Stimulated activated naive CD8-positive, alpha-beta T cell treated with anti-CD3 and anti-CD28 coated beads, Interleukin-15, Interleukin-2, amounts not matched to agents 100 ng/mL and 50 ng/mL, for 24 hours (primary cell): ENCODE measurements around the gene KMT5B.

Source experiments
- H3K27ac Mint-ChIP-seq: one replicate; pipeline ENCODE4 v1.8.0; 2021; ENCODE audit warnings: mild to moderate bottlenecking, mixed read lengths
- H3K27me3 Mint-ChIP-seq: one replicate; pipeline ENCODE4 v1.8.0; 2021; ENCODE audit warnings: mixed read lengths
- H3K36me3 Mint-ChIP-seq: one replicate; pipeline ENCODE4 v1.8.0; 2021; ENCODE audit warnings: low read depth, mixed read lengths
- H3K4me1 Mint-ChIP-seq: one replicate; pipeline ENCODE4 v1.8.0; 2021; ENCODE audit warnings: low read depth, mixed read lengths
- H3K4me3 Mint-ChIP-seq: one replicate; pipeline ENCODE4 v1.8.0; 2021; ENCODE audit warnings: mild to moderate bottlenecking, mixed read lengths
- H3K9me3 Mint-ChIP-seq: one replicate; pipeline ENCODE4 v1.8.0; 2021; ENCODE audit warnings: mixed read lengths

The KMT5B gene

GRCh38 chr11:68177877-68178276 lies 35.2 kb downstream of the KMT5B start:
- Mint-ChIP-seq H3K36me3 (peaks cover 25% of the 10 kb centered on the region), H3K27me3 (no peaks in the 10 kb centered on the region), H3K4me1 (no peaks in the 10 kb centered on the region), H3K4me3 (no peak overlapping the region), H3K9me3 (no peaks in the 10 kb centered on the region), H3K27ac (no peak overlapping the region)

GRCh38 chr11:68173926-68174325 lies 39.2 kb downstream of the KMT5B start:
- H3K4me3 Mint-ChIP-seq, result no peak overlapping the region
- no peaks in the 10 kb centered on the region for H3K4me1 Mint-ChIP-seq
- H3K36me3 Mint-ChIP-seq, result peaks cover 39% of the 10 kb centered on the region
- H3K27ac Mint-ChIP-seq, result peak overlapping the region; percentile 22
- H3K27me3 Mint-ChIP-seq, result no peaks in the 10 kb centered on the region
- no peaks in the 10 kb centered on the region for H3K9me3 Mint-ChIP-seq

GRCh38 chr11:68169442-68169841 lies 43.7 kb downstream of the KMT5B start:
- Mint-ChIP-seq H3K36me3 (peaks cover 44% of the 10 kb centered on the region), H3K27me3 (no peaks in the 10 kb centered on the region), H3K4me1 (no peaks in the 10 kb centered on the region), H3K27ac (no peak overlapping the region), H3K9me3 (no peaks in the 10 kb centered on the region), H3K4me3 (no peak overlapping the region)

- H3K9me3 Mint-ChIP-seq, result no peaks in the 10 kb centered on the region
- no peaks in the 10 kb centered on the region for H3K27me3 Mint-ChIP-seq
- H3K27ac Mint-ChIP-seq, result no peak overlapping the region
- H3K4me3 Mint-ChIP-seq, result no peak overlapping the region
- peaks cover 44% of the 10 kb centered on the region for H3K36me3 Mint-ChIP-seq
- no peaks in the 10 kb centered on the region for H3K4me1 Mint-ChIP-seq
Measured at GRCh38 chr11:68168694-68169093, 44.4 kb downstream of the KMT5B start.

- Mint-ChIP-seq H3K9me3 (no peaks in the 10 kb centered on the region), H3K4me3 (no peak overlapping the region), H3K4me1 (no peaks in the 10 kb centered on the region), H3K36me3 (peaks cover 37% of the 10 kb centered on the region), H3K27ac (no peak overlapping the region), H3K27me3 (no peaks in the 10 kb centered on the region)
Measured at GRCh38 chr11:68167474-68167873, 45.6 kb downstream of the KMT5B start.

GRCh38 chr11:68166969-68167368 lies 46.1 kb downstream of the KMT5B start:
- Mint-ChIP-seq H3K27me3 (no peaks in the 10 kb centered on the region), H3K9me3 (no peaks in the 10 kb centered on the region), H3K4me3 (no peak overlapping the region), H3K36me3 (peaks cover 37% of the 10 kb centered on the region), H3K4me1 (no peaks in the 10 kb centered on the region), H3K27ac (no peak overlapping the region)

GRCh38 chr11:68165601-68166000 lies 47.5 kb downstream of the KMT5B start:
- no peak overlapping the region for H3K27ac Mint-ChIP-seq
- no peaks in the 10 kb centered on the region for H3K4me1 Mint-ChIP-seq
- H3K4me3 Mint-ChIP-seq, result no peak overlapping the region
- no peaks in the 10 kb centered on the region for H3K9me3 Mint-ChIP-seq
- no peaks in the 10 kb centered on the region for H3K27me3 Mint-ChIP-seq
- H3K36me3 Mint-ChIP-seq, result peaks cover 34% of the 10 kb centered on the region

- Mint-ChIP-seq H3K27ac (no peak overlapping the region), H3K36me3 (peaks cover 31% of the 10 kb centered on the region), H3K4me1 (no peaks in the 10 kb centered on the region)
Measured at GRCh38 chr11:68164437-68164836, 48.7 kb downstream of the KMT5B start.

GRCh38 chr11:68163691-68164090 lies 49.4 kb downstream of the KMT5B start:
- H3K9me3 Mint-ChIP-seq, result no peaks in the 10 kb centered on the region
- no peak overlapping the region for H3K4me3 Mint-ChIP-seq
- H3K27me3 Mint-ChIP-seq, result no peaks in the 10 kb centered on the region
- H3K27ac Mint-ChIP-seq, result no peak overlapping the region
- no peaks in the 10 kb centered on the region for H3K4me1 Mint-ChIP-seq
- peaks cover 27% of the 10 kb centered on the region for H3K36me3 Mint-ChIP-seq

More at GRCh38 chr11:68164437-68164836, 48.7 kb downstream of the KMT5B start:
- Mint-ChIP-seq H3K4me3 (no peak overlapping the region), H3K9me3 (no peaks in the 10 kb centered on the region), H3K27me3 (no peaks in the 10 kb centered on the region)

- Mint-ChIP-seq H3K36me3 (peaks cover 18% of the 10 kb centered on the region), H3K27ac (no peak overlapping the region), H3K4me1 (no peaks in the 10 kb centered on the region), H3K9me3 (no peaks in the 10 kb centered on the region), H3K4me3 (no peak overlapping the region), H3K27me3 (no peaks in the 10 kb centered on the region)
Measured at GRCh38 chr11:68160100-68160695, 52.9 kb downstream of the KMT5B start.

- H3K27me3 Mint-ChIP-seq, result no peaks in the 10 kb centered on the region
- peaks cover 18% of the 10 kb centered on the region for H3K36me3 Mint-ChIP-seq
- H3K4me1 Mint-ChIP-seq, result no peaks in the 10 kb centered on the region
- H3K9me3 Mint-ChIP-seq, result no peaks in the 10 kb centered on the region
- H3K4me3 Mint-ChIP-seq, result no peak overlapping the region
- H3K27ac Mint-ChIP-seq, result no peak overlapping the region
Measured at GRCh38 chr11:68159665-68160064, 53.4 kb downstream of the KMT5B start.

GRCh38 chr11:68159161-68159560 lies 53.9 kb downstream of the KMT5B start:
- no peaks in the 10 kb centered on the region for H3K27me3 Mint-ChIP-seq
- H3K9me3 Mint-ChIP-seq, result no peaks in the 10 kb centered on the region
- no peak overlapping the region for H3K4me3 Mint-ChIP-seq
- no peak overlapping the region for H3K27ac Mint-ChIP-seq
- peaks cover 17% of the 10 kb centered on the region for H3K36me3 Mint-ChIP-seq
- H3K4me1 Mint-ChIP-seq, result no peaks in the 10 kb centered on the region

- Mint-ChIP-seq H3K36me3 (peaks cover 14% of the 10 kb centered on the region), H3K9me3 (no peaks in the 10 kb centered on the region), H3K27me3 (no peaks in the 10 kb centered on the region)
Measured at GRCh38 chr11:68158580-68158979, 54.5 kb downstream of the KMT5B start.

GRCh38 chr11:68153742-68154141 lies 59.4 kb downstream of the KMT5B start:
- Mint-ChIP-seq H3K27me3 (no peaks in the 10 kb centered on the region), H3K9me3 (no peaks in the 10 kb centered on the region), H3K27ac (no peak overlapping the region), H3K4me3 (no peak overlapping the region), H3K4me1 (no peaks in the 10 kb centered on the region), H3K36me3 (peaks cover 6% of the 10 kb centered on the region)

More at GRCh38 chr11:68158580-68158979, 54.5 kb downstream of the KMT5B start:
- no peak overlapping the region for H3K4me3 Mint-ChIP-seq
- no peaks in the 10 kb centered on the region for H3K4me1 Mint-ChIP-seq
- no peak overlapping the region for H3K27ac Mint-ChIP-seq

GRCh38 chr11:68150037-68150436 lies 63.1 kb downstream of the KMT5B start:
- no peaks in the 10 kb centered on the region for H3K36me3 Mint-ChIP-seq
- peaks cover under 1% of the 10 kb centered on the region for H3K4me1 Mint-ChIP-seq
- H3K27me3 Mint-ChIP-seq, result no peaks in the 10 kb centered on the region
- H3K9me3 Mint-ChIP-seq, result no peaks in the 10 kb centered on the region
- H3K4me3 Mint-ChIP-seq, result no peak overlapping the region
- no peak overlapping the region for H3K27ac Mint-ChIP-seq

GRCh38 chr11:68149417-68149816 lies 63.7 kb downstream of the KMT5B start:
- Mint-ChIP-seq H3K4me3 (no peak overlapping the region), H3K4me1 (peaks cover 4% of the 10 kb centered on the region), H3K27ac (no peak overlapping the region), H3K9me3 (no peaks in the 10 kb centered on the region), H3K36me3 (no peaks in the 10 kb centered on the region), H3K27me3 (no peaks in the 10 kb centered on the region)
